Stimulated activated CD4-positive, alpha-beta T cell treated with anti-CD3 and anti-CD28 coated beads, Interleukin-1b, Interleukin-23, amount 100 ng/mL, for 24 hours (primary cell): Measurements from ENCODE around the gene METTL8.
"Not testable (repeated sequence)": the region's sequence is repeated elsewhere in the genome, so short reads cannot be mapped to it uniquely, and the experiment has no call there.

Source experiments
- DNase-seq, 4 experiments: peaks; one replicate each; pipeline ENCODE4 v3.0.0-alpha.2; 2020; ENCODE audit warnings: low read depth in 4 of 4, low spot score in 1 of 4

Gene METTL8

GRCh38 chr2:171402906-171403580 is 30.7 kb downstream of the METTL8 start:
- DNase-seq, result no peak

- no peak for DNase-seq
These were observed 31.8 kb downstream of the METTL8 start for GRCh38 chr2:171401947-171402346.

- DNase-seq, result no peak
These were observed 33.4 kb downstream of the METTL8 start for GRCh38 chr2:171400395-171400794.

- DNase-seq, result no peak
These were observed 34.5 kb downstream of the METTL8 start for GRCh38 chr2:171399292-171399691.

GRCh38 chr2:171394164-171394740 is 39.5 kb downstream of the METTL8 start:
- no peak for DNase-seq

- no peak for DNase-seq
These were observed 40.3 kb downstream of the METTL8 start for GRCh38 chr2:171393487-171393886.

- DNase-seq, result no peak
These were observed 42.3 kb downstream of the METTL8 start for GRCh38 chr2:171391532-171391931.

GRCh38 chr2:171390941-171391516 is 42.8 kb downstream of the METTL8 start:
- no peak for DNase-seq

- no peak for DNase-seq
These were observed 44.0 kb downstream of the METTL8 start for GRCh38 chr2:171389780-171390179.

- no peak for DNase-seq
These were observed 44.5 kb downstream of the METTL8 start for GRCh38 chr2:171389325-171389724.

GRCh38 chr2:171387052-171387451 is 46.7 kb downstream of the METTL8 start:
- DNase-seq, result no peak

- DNase-seq, result no peak
These were observed 47.2 kb downstream of the METTL8 start for GRCh38 chr2:171386627-171387026.

GRCh38 chr2:171383134-171383533 is 50.7 kb downstream of the METTL8 start:
- no peak for DNase-seq

GRCh38 chr2:171382175-171382574 is 51.6 kb downstream of the METTL8 start:
- not testable (repeated sequence) for DNase-seq

- DNase-seq, result not testable (repeated sequence)
These were observed 55.9 kb downstream of the METTL8 start for GRCh38 chr2:171377852-171378251.

- no peak for DNase-seq
These were observed 66.1 kb downstream of the METTL8 start for GRCh38 chr2:171367692-171368091.

GRCh38 chr2:171365778-171366177 is 68.0 kb downstream of the METTL8 start:
- no peak for DNase-seq

GRCh38 chr2:171365232-171365631 is 68.6 kb downstream of the METTL8 start:
- DNase-seq, result no peak

- DNase-seq, result no peak
These were observed 71.4 kb downstream of the METTL8 start for GRCh38 chr2:171362396-171362795.

- DNase-seq, result no peak
These were observed 72.9 kb downstream of the METTL8 start for GRCh38 chr2:171360905-171361304.

- DNase-seq, result not testable (repeated sequence)
These were observed 80.0 kb downstream of the METTL8 start for GRCh38 chr2:171353746-171354145.

GRCh38 chr2:171348056-171348455 is 85.7 kb downstream of the METTL8 start:
- DNase-seq, result no peak

GRCh38 chr2:171347591-171348032 is 86.2 kb downstream of the METTL8 start:
- DNase-seq, result no peak
